ENCODE results near the gene NAV2. TPM values are rescaled to one million over a fixed set of nuclear protein-coding genes. Genes with fewer than 3 reads are reported as not detected.

The NAV2 gene
- total RNA-seq, 3 donors from 2014 or later, result 21.9 to 65.9 (median 30.9) TPM

GRCh38 chr11:19714022-19714386, 1.4 kb downstream of the NAV2 start:
- Histone ChIP-seq H3K9me3 (no peaks in the 10 kb centered on the region), H3K36me3 (ENCODE audit: low read depth) (no peaks in the 10 kb centered on the region), H3K4me1 (ENCODE audit: low read depth) (peaks cover 21% of the 10 kb centered on the region), H3K4me3 (no peak overlapping the region)
- ATAC-seq (no peak), DNase-seq (no peak)
- intact Hi-C loops (cut with DNase I, micrococcal nuclease), result no loop called here
- TF ChIP-seq CTCF (IDR thresholded peaks at IDR 0.05), result no peak

- Histone ChIP-seq H3K4me3 (no peak overlapping the region), H3K36me3 (ENCODE audit: low read depth) (no peaks in the 10 kb centered on the region), H3K4me1 (ENCODE audit: low read depth) (peaks cover 21% of the 10 kb centered on the region), H3K9me3 (no peaks in the 10 kb centered on the region)
- intact Hi-C loops (cut with DNase I, micrococcal nuclease), result no loop called here
- peak in 1 of 3 donors; percentile 54 for DNase-seq
- no peak for TF ChIP-seq CTCF (IDR thresholded peaks at IDR 0.05)
- ATAC-seq, result no peak
Measured at GRCh38 chr11:19714387-19715363, 2.0 kb downstream of the NAV2 start.

GRCh38 chr11:19715373-19715772, 2.7 kb downstream of the NAV2 start:
- peaks cover 21% of the 10 kb centered on the region for H3K4me1 ChIP-seq (ENCODE audit: low read depth)
- ATAC-seq (no peak), DNase-seq (no peak)
- no peaks in the 10 kb centered on the region for H3K36me3 ChIP-seq (ENCODE audit: low read depth)
- intact Hi-C loops (cut with DNase I, micrococcal nuclease), result no loop called here
- no peak for TF ChIP-seq CTCF (IDR thresholded peaks at IDR 0.05)
- H3K9me3 ChIP-seq, result no peaks in the 10 kb centered on the region
- H3K4me3 ChIP-seq, result no peak overlapping the region

- Histone ChIP-seq H3K9me3 (no peaks in the 10 kb centered on the region), H3K4me1 (ENCODE audit: low read depth) (peaks cover 11% of the 10 kb centered on the region), H3K36me3 (ENCODE audit: low read depth) (no peaks in the 10 kb centered on the region), H3K4me3 (no peak overlapping the region)
- no peak for TF ChIP-seq CTCF (IDR thresholded peaks at IDR 0.05)
- intact Hi-C loops (cut with DNase I, micrococcal nuclease), result no loop called here
- ATAC-seq (no peak), DNase-seq (no peak)
Measured at GRCh38 chr11:19718051-19718450, 5.4 kb downstream of the NAV2 start.

- Histone ChIP-seq H3K4me3 (no peak overlapping the region), H3K36me3 (ENCODE audit: low read depth) (no peaks in the 10 kb centered on the region), H3K9me3 (no peaks in the 10 kb centered on the region), H3K4me1 (ENCODE audit: low read depth) (peaks cover 3% of the 10 kb centered on the region)
- ATAC-seq, result no peak
- intact Hi-C loops (cut with DNase I, micrococcal nuclease), result no loop called here
- no peak for TF ChIP-seq CTCF (IDR thresholded peaks at IDR 0.05)
- DNase-seq, result no peak
Measured at GRCh38 chr11:19718951-19719350, 6.3 kb downstream of the NAV2 start.

All from mucosa of descending colon (tissue), 3 donors.